Smooth muscle cell (in vitro differentiated cells): Measurements from ENCODE around the gene GATAD1. TPM values are rescaled to one million over a fixed set of nuclear protein-coding genes. Genes with fewer than 3 reads are reported as not detected.
"Not testable (repeated sequence)": the region's sequence is repeated elsewhere in the genome, so short reads cannot be mapped to it uniquely, and the experiment has no call there.

Source experiments
- DNase-seq: peaks from one replicate; lab custom pipeline; 2025; ENCODE audit not compliant: unreplicated experiment; lab: John Stamatoyannopoulos, UW
- H2AFZ ChIP-seq: fragments of 200-600 bp; sonication (generic); 2 replicates; pipeline ENCODE4 v1.6.0; 2016; ENCODE audit warnings: antibody characterized with exemption, low read depth, mild to moderate bottlenecking
- H3F3A ChIP-seq: fragments of 200-600 bp; sonication (generic); 2 replicates; pipeline ENCODE4 v1.6.0; 2017; ENCODE audit warnings: antibody characterized with exemption, low read depth
- H3K27ac ChIP-seq: fragments of 200-600 bp; sonication (generic); 2 replicates; pipeline ENCODE4 v1.5.1; 2016; ENCODE audit warnings: low read depth, mild to moderate bottlenecking
- H3K27me3 ChIP-seq: fragments of 200-600 bp; sonication (generic); 2 replicates; pipeline ENCODE4 v1.6.1; 2016; ENCODE audit warnings: low read depth, mild to moderate bottlenecking
- H3K36me3 ChIP-seq: fragments of 200-600 bp; sonication (generic); 2 replicates; pipeline ENCODE4 v1.5.1; 2016; ENCODE audit warnings: low read depth
- H3K4me1 ChIP-seq: fragments of 200-600 bp; sonication (generic); 2 replicates; pipeline ENCODE4 v1.5.1; 2016; ENCODE audit warnings: low read depth
- H3K4me2 ChIP-seq: fragments of 200-600 bp; sonication (generic); 2 replicates; pipeline ENCODE4 v1.6.0; 2016; ENCODE audit warnings: mild to moderate bottlenecking
- H3K4me3 ChIP-seq: fragments of 200-600 bp; sonication (generic); 2 replicates; pipeline ENCODE4 v1.5.1; 2016; ENCODE audit warnings: mild to moderate bottlenecking
- H3K79me2 ChIP-seq: fragments of 200-600 bp; sonication (generic); 2 replicates; pipeline ENCODE4 v1.6.0; 2016; ENCODE audit warnings: low read depth, mild to moderate bottlenecking
- H3K9ac ChIP-seq: fragments of 200-600 bp; sonication (generic); 2 replicates; pipeline ENCODE4 v1.6.0; 2016; ENCODE audit warnings: low read depth
- H3K9me3 ChIP-seq: fragments of 200-600 bp; sonication (generic); replicated peaks from 2 replicates; pipeline ENCODE4 v1.5.1; 2016; ENCODE audit warnings: low read depth
- H4K20me1 ChIP-seq: fragments of 200-600 bp; sonication (generic); 2 replicates; pipeline ENCODE4 v1.6.0; 2016; ENCODE audit warnings: low read depth
- CTCF ChIP-seq: fragments of 200-600 bp; sonication (generic); IDR thresholded peaks from 2 replicates; pipeline ENCODE4 v1.5.1; 2017; ENCODE audit warnings: borderline replicate concordance, mild to moderate bottlenecking, antibody characterized with exemption; ENCODE audit not compliant: insufficient read depth, poor library complexity, severe bottlenecking
- WGBS: methylation state at CpG from one replicate; pipeline ENCODE4 v1.1.7; 2016; ENCODE audit warnings: low lambda C conversion rate; 5-methylcytosine and 5-hydroxymethylcytosine counted together
- polyA plus RNA-seq: library from polyadenylated mRNA; unstranded; fragments of >200 nt; fragmentation: Nextera tagmentation; extraction: Ambion mirVana; gene quantifications from 2 replicates; pipeline ENCODE4 v1.2.1, GENCODE V29; 2016
- total RNA-seq: library from RNA; depleted of rRNA; stranded (reverse); fragments of >200 nt; gene quantifications from 2 replicates; pipeline ENCODE4 v1.2.3, GENCODE V29; 2014

GATAD1 gene
- total and polyA plus RNA-seq, 2 experiments from 2014 or later, result 20.7 to 21.8 TPM

GRCh38 chr7:92402920-92403759 lies 44.1 kb upstream of the GATAD1 start:
- H3K9ac ChIP-seq, result no peak overlapping the region
- no peaks in the 10 kb centered on the region for H4K20me1 ChIP-seq
- H3K27me3 ChIP-seq, result no peaks in the 10 kb centered on the region
- peak overlapping the region; percentile 6 for H3K27ac ChIP-seq
- DNase-seq, result no peak
- 57% methylated on average over 4 of the region's 4 CpGs for WGBS
- TF ChIP-seq CTCF, result no peak
- no peak overlapping the region for H3K4me2 ChIP-seq
- H3K36me3 ChIP-seq, result peaks cover 14% of the 10 kb centered on the region
- peaks cover 3% of the 10 kb centered on the region for H3F3A ChIP-seq
- H3K79me2 ChIP-seq, result no peaks in the 10 kb centered on the region
- H3K9me3 ChIP-seq, result no peaks in the 10 kb centered on the region
- H2AFZ ChIP-seq, result no peak overlapping the region
- H3K4me3 ChIP-seq, result no peak overlapping the region
- peaks cover 8% of the 10 kb centered on the region for H3K4me1 ChIP-seq

GRCh38 chr7:92403760-92404074 lies 43.6 kb upstream of the GATAD1 start:
- Histone ChIP-seq H3K4me2 (no peak overlapping the region), H3K79me2 (no peaks in the 10 kb centered on the region), H3K9me3 (no peaks in the 10 kb centered on the region), H3K27me3 (no peaks in the 10 kb centered on the region), H4K20me1 (no peaks in the 10 kb centered on the region), H2AFZ (no peak overlapping the region), H3K27ac (no peak overlapping the region), H3K4me1 (peaks cover 8% of the 10 kb centered on the region), H3K4me3 (no peak overlapping the region), H3F3A (peaks cover 3% of the 10 kb centered on the region), H3K36me3 (peaks cover 8% of the 10 kb centered on the region), H3K9ac (no peak overlapping the region)
- DNase-seq, result no peak
- no peak for TF ChIP-seq CTCF
- WGBS, result 91% methylated on average over 6 of the region's 6 CpGs

- DNase-seq, result no peak
- no peak overlapping the region for H3K4me2 ChIP-seq
- no peak overlapping the region for H3K9ac ChIP-seq
- no peak overlapping the region for H3K27ac ChIP-seq
- peaks cover 5% of the 10 kb centered on the region for H3K36me3 ChIP-seq
- no peak for TF ChIP-seq CTCF
- WGBS, result 87% methylated on average over 6 of the region's 6 CpGs
- no peaks in the 10 kb centered on the region for H4K20me1 ChIP-seq
- no peak overlapping the region for H2AFZ ChIP-seq
- no peaks in the 10 kb centered on the region for H3K9me3 ChIP-seq
- peaks cover 3% of the 10 kb centered on the region for H3F3A ChIP-seq
- H3K4me1 ChIP-seq, result peaks cover 8% of the 10 kb centered on the region
- no peaks in the 10 kb centered on the region for H3K79me2 ChIP-seq
- no peak overlapping the region for H3K4me3 ChIP-seq
- H3K27me3 ChIP-seq, result no peaks in the 10 kb centered on the region
These were observed 43.1 kb upstream of the GATAD1 start for GRCh38 chr7:92404170-92404614.

- no peak overlapping the region for H2AFZ ChIP-seq
- no peaks in the 10 kb centered on the region for H3K27me3 ChIP-seq
- no peak overlapping the region for H3K9ac ChIP-seq
- H4K20me1 ChIP-seq, result no peaks in the 10 kb centered on the region
- H3K4me2 ChIP-seq, result no peak overlapping the region
- H3K4me3 ChIP-seq, result no peak overlapping the region
- no peak for DNase-seq
- 100% methylated on average over 1 of the region's 1 CpG for WGBS
- H3K79me2 ChIP-seq, result no peaks in the 10 kb centered on the region
- no peaks in the 10 kb centered on the region for H3K36me3 ChIP-seq
- no peaks in the 10 kb centered on the region for H3F3A ChIP-seq
- no peak overlapping the region for H3K27ac ChIP-seq
- H3K9me3 ChIP-seq, result no peaks in the 10 kb centered on the region
- no peak for TF ChIP-seq CTCF
- H3K4me1 ChIP-seq, result peaks cover 8% of the 10 kb centered on the region
These were observed 37.9 kb upstream of the GATAD1 start for GRCh38 chr7:92409357-92409756.

GRCh38 chr7:92410162-92410561 lies 37.1 kb upstream of the GATAD1 start:
- not testable (repeated sequence) for H3K27me3 ChIP-seq, H3K79me2 ChIP-seq, H3K36me3 ChIP-seq, H3F3A ChIP-seq, H3K4me2 ChIP-seq, H3K4me1 ChIP-seq, H2AFZ ChIP-seq, H3K9ac ChIP-seq, H3K9me3 ChIP-seq, DNase-seq, H3K27ac ChIP-seq, H4K20me1 ChIP-seq, H3K4me3 ChIP-seq
- WGBS, result 95% methylated on average over 6 of the region's 6 CpGs
